ENCODE results near the gene KIFAP3.

DNA sequence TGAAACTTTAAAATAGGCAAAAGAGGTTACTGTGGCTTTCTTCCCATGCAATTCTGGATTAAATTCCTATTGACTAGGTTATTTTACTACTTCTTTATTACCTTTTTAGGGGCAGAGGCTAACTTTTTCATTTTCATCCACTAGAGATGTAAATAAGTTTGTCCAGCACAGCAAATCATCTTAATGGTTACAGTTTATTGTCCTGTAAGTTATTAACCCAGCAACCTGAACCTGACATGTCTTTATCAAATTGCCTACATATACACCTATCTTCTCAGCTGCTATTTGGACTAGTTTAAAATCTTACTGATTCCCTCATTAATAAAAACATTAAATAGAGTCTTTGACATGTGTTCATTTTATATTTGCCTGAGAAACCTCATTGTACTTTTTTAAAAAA, 173.9 kb downstream of the KIFAP3 start:
- TF ChIP-seq, protein P1, sequence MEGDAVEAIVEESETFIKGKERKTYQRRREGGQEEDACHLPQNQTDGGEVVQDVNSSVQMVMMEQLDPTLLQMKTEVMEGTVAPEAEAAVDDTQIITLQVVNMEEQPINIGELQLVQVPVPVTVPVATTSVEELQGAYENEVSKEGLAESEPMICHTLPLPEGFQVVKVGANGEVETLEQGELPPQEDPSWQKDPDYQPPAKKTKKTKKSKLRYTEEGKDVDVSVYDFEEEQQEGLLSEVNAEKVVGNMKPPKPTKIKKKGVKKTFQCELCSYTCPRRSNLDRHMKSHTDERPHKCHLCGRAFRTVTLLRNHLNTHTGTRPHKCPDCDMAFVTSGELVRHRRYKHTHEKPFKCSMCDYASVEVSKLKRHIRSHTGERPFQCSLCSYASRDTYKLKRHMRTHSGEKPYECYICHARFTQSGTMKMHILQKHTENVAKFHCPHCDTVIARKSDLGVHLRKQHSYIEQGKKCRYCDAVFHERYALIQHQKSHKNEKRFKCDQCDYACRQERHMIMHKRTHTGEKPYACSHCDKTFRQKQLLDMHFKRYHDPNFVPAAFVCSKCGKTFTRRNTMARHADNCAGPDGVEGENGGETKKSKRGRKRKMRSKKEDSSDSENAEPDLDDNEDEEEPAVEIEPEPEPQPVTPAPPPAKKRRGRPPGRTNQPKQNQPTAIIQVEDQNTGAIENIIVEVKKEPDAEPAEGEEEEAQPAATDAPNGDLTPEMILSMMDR (IDR thresholded peaks at IDR 0.05): no peak
- TF ChIP-seq POLR2A (IDR thresholded peaks at IDR 0.05): no peak

All from adrenal gland (tissue), 5 donors.